GM12891 (cell line): Measurements from ENCODE around the gene SENP1.

Experiments
- POLR2A ChIP-seq: IDR thresholded peaks from 2 replicates; pipeline ENCODE4 v1.6.1; 2011; ENCODE audit warnings: low read depth, low read length, control low read depth
- POLR2AphosphoS5 ChIP-seq: IDR thresholded peaks from 2 replicates; pipeline ENCODE4 v1.6.1; 2011; ENCODE audit warnings: low read depth, low read length, control low read depth
- POU2F2 ChIP-seq: IDR thresholded peaks from 2 replicates; pipeline ENCODE4 v1.6.1; 2011; ENCODE audit warnings: low read depth, mild to moderate bottlenecking, control low read depth, low read length, moderate library complexity

- TF ChIP-seq POLR2A (no peak), POLR2AphosphoS5 (no peak), POU2F2 (no peak)
These were observed 86.1 kb downstream of the SENP1 start for GRCh38 chr12:48019639-48020265.
